Stimulated activated naive B cell treated with anti-CD40 and anti-IgM and Interleukin-4, amounts not matched to agents 10 μg/mL and 1 μg/mL and 100 μg/mL, for 72 hours (primary cell): ENCODE results near the gene SRP72.

ENCODE experiments used
- ATAC-seq, 2 donors: fragments of 150-1000 bp; cut with Tn5 transposase; replicated peaks; 2 replicates each; pipeline ENCODE4 v1.10.0; 2021; ENCODE audit warnings: moderate library complexity in 1 of 2
- DNase-seq: peaks from one replicate; pipeline ENCODE4 v3.0.0; 2021
- H3K27ac Mint-ChIP-seq: one replicate; pipeline ENCODE4 v1.8.0; 2022; ENCODE audit warnings: mild to moderate bottlenecking, mixed read lengths
- H3K27me3 Mint-ChIP-seq, 2 donors: one replicate each; pipeline ENCODE4 v1.8.0; 2022; ENCODE audit warnings: mixed read lengths in 2 of 2
- H3K36me3 Mint-ChIP-seq, 2 donors: one replicate each; pipeline ENCODE4 v1.8.0; 2022; ENCODE audit warnings: mixed read lengths in 2 of 2, mild to moderate bottlenecking in 1 of 2
- H3K4me1 Mint-ChIP-seq, 2 donors: one replicate each; pipeline ENCODE4 v1.8.0; 2022; ENCODE audit warnings: mixed read lengths in 2 of 2, mild to moderate bottlenecking in 1 of 2
- H3K4me3 Mint-ChIP-seq, 2 donors: one replicate each; pipeline ENCODE4 v1.8.0; 2022; ENCODE audit warnings: mild to moderate bottlenecking in 2 of 2, mixed read lengths in 2 of 2, moderate library complexity in 1 of 2
- H3K9me3 Mint-ChIP-seq, 2 donors: one replicate each; pipeline ENCODE4 v1.8.0; 2022; ENCODE audit warnings: mixed read lengths in 2 of 2, mild to moderate bottlenecking in 1 of 2

Gene SRP72

GRCh38 chr4:56480691-56481090 is 13.3 kb downstream of the SRP72 start:
- no peaks in the 10 kb centered on the region for H3K9me3 Mint-ChIP-seq
- DNase-seq: no peak
- H3K36me3 Mint-ChIP-seq: peaks cover 21 to 39% of the 10 kb centered on the region in 2 donors
- no peaks in the 10 kb centered on the region for H3K4me1 Mint-ChIP-seq
- ATAC-seq: no peak
- H3K27ac Mint-ChIP-seq: no peak overlapping the region
- no peaks in the 10 kb centered on the region for H3K27me3 Mint-ChIP-seq
- H3K4me3 Mint-ChIP-seq: no peak overlapping the region

- no peak overlapping the region for H3K4me3 Mint-ChIP-seq
- H3K27me3 Mint-ChIP-seq: no peaks in the 10 kb centered on the region
- peaks cover 17 to 49% of the 10 kb centered on the region in 2 donors for H3K36me3 Mint-ChIP-seq
- no peaks in the 10 kb centered on the region for H3K9me3 Mint-ChIP-seq
- H3K27ac Mint-ChIP-seq: no peak overlapping the region
- no peak for DNase-seq
- H3K4me1 Mint-ChIP-seq: no peaks in the 10 kb centered on the region
- ATAC-seq: no peak
These were observed 28.8 kb downstream of the SRP72 start for GRCh38 chr4:56496241-56496640.

GRCh38 chr4:56505269-56506130 is 38.1 kb downstream of the SRP72 start, which contains the start of gene ARL9:
Gene ARL9 (plus strand): TSS chr4:56505791. CDS start chr4:56505863, 72 bp downstream.
- ATAC-seq (peak; percentile 88 to 89), DNase-seq (peak; percentile 38)
- Mint-ChIP-seq H3K4me1 (peaks cover 12 to 23% of the 10 kb centered on the region in 2 donors), H3K27me3 (peaks cover 0 to 15% of the 10 kb centered on the region in 2 donors), H3K27ac (peak within 1 kb of the TSS; percentile 66), H3K36me3 (peaks cover 7 to 11% of the 10 kb centered on the region in 2 donors), H3K9me3 (no peaks in the 10 kb centered on the region), H3K4me3 (peak within 1 kb of the TSS; percentile 84 to 85)

GRCh38 chr4:56511098-56511497 is 43.7 kb downstream of the SRP72 start:
- Mint-ChIP-seq H3K4me1 (peaks cover 7 to 9% of the 10 kb centered on the region in 2 donors), H3K27ac (no peak overlapping the region), H3K9me3 (no peaks in the 10 kb centered on the region), H3K27me3 (peaks cover 0 to 10% of the 10 kb centered on the region in 2 donors), H3K36me3 (no peaks in the 10 kb centered on the region), H3K4me3 (no peak overlapping the region)
- ATAC-seq: no peak
- no peak for DNase-seq

- Mint-ChIP-seq H3K27ac (no peak overlapping the region), H3K9me3 (no peaks in the 10 kb centered on the region), H3K4me1 (no peaks in the 10 kb centered on the region), H3K36me3 (no peaks in the 10 kb centered on the region), H3K27me3 (peaks cover 0 to under 1% of the 10 kb centered on the region in 2 donors), H3K4me3 (no peak overlapping the region)
- DNase-seq: no peak
- no peak for ATAC-seq
These were observed 44.7 kb downstream of the SRP72 start for GRCh38 chr4:56512166-56512565.

GRCh38 chr4:56513517-56513916 is 46.1 kb downstream of the SRP72 start:
- no peak overlapping the region for H3K27ac Mint-ChIP-seq
- no peak overlapping the region for H3K4me3 Mint-ChIP-seq
- H3K9me3 Mint-ChIP-seq: no peaks in the 10 kb centered on the region
- no peaks in the 10 kb centered on the region for H3K27me3 Mint-ChIP-seq
- H3K36me3 Mint-ChIP-seq: no peaks in the 10 kb centered on the region
- no peak for DNase-seq
- H3K4me1 Mint-ChIP-seq: no peaks in the 10 kb centered on the region
- ATAC-seq: no peak

GRCh38 chr4:56530269-56531148 is 63.1 kb downstream of the SRP72 start:
- ATAC-seq (peak; percentile 99 to 100), DNase-seq (peak; percentile 67)
- Mint-ChIP-seq H3K9me3 (no peaks in the 10 kb centered on the region), H3K4me1 (no peaks in the 10 kb centered on the region), H3K4me3 (no peak overlapping the region), H3K27me3 (no peaks in the 10 kb centered on the region), H3K36me3 (no peaks in the 10 kb centered on the region), H3K27ac (no peak overlapping the region)

GRCh38 chr4:56531149-56531770 is 63.8 kb downstream of the SRP72 start:
- peaks cover 0 to 2% of the 10 kb centered on the region in 2 donors for H3K27me3 Mint-ChIP-seq
- H3K4me1 Mint-ChIP-seq: no peaks in the 10 kb centered on the region
- H3K9me3 Mint-ChIP-seq: no peaks in the 10 kb centered on the region
- no peak for ATAC-seq
- no peak for DNase-seq
- no peak overlapping the region for H3K27ac Mint-ChIP-seq
- no peaks in the 10 kb centered on the region for H3K36me3 Mint-ChIP-seq
- no peak overlapping the region for H3K4me3 Mint-ChIP-seq

GRCh38 chr4:56531823-56532222 is 64.4 kb downstream of the SRP72 start:
- Mint-ChIP-seq H3K27me3 (peaks cover 0 to 3% of the 10 kb centered on the region in 2 donors), H3K36me3 (no peaks in the 10 kb centered on the region)
- ATAC-seq: no peak

GRCh38 chr4:56532239-56532638 is 64.8 kb downstream of the SRP72 start:
- no peaks in the 10 kb centered on the region for H3K9me3 Mint-ChIP-seq
- DNase-seq (no peak), ATAC-seq (no peak)
- no peak overlapping the region for H3K27ac Mint-ChIP-seq
- no peaks in the 10 kb centered on the region for H3K4me1 Mint-ChIP-seq
- no peak overlapping the region for H3K4me3 Mint-ChIP-seq
- H3K36me3 Mint-ChIP-seq: no peaks in the 10 kb centered on the region
- peaks cover 0 to 3% of the 10 kb centered on the region in 2 donors for H3K27me3 Mint-ChIP-seq

More at GRCh38 chr4:56531823-56532222, 64.4 kb downstream of the SRP72 start:
- no peak overlapping the region for H3K4me3 Mint-ChIP-seq
- H3K4me1 Mint-ChIP-seq: no peaks in the 10 kb centered on the region
- DNase-seq: no peak
- H3K27ac Mint-ChIP-seq: no peak overlapping the region
- no peaks in the 10 kb centered on the region for H3K9me3 Mint-ChIP-seq

GRCh38 chr4:56535915-56536314 is 68.5 kb downstream of the SRP72 start:
- no peaks in the 10 kb centered on the region for H3K9me3 Mint-ChIP-seq
- H3K36me3 Mint-ChIP-seq: no peaks in the 10 kb centered on the region
- no peak for DNase-seq
- no peak for ATAC-seq
- H3K27me3 Mint-ChIP-seq: peaks cover 0 to 11% of the 10 kb centered on the region in 2 donors
- H3K4me3 Mint-ChIP-seq: no peak overlapping the region
- peaks cover 0 to 1% of the 10 kb centered on the region in 2 donors for H3K4me1 Mint-ChIP-seq
- H3K27ac Mint-ChIP-seq: no peak overlapping the region

- DNase-seq (no peak), ATAC-seq (no peak)
- H3K36me3 Mint-ChIP-seq: no peaks in the 10 kb centered on the region
- peaks cover 6 to 15% of the 10 kb centered on the region in 2 donors for H3K27me3 Mint-ChIP-seq
- no peak overlapping the region for H3K27ac Mint-ChIP-seq
- H3K4me3 Mint-ChIP-seq: no peak overlapping the region
- no peaks in the 10 kb centered on the region for H3K9me3 Mint-ChIP-seq
- H3K4me1 Mint-ChIP-seq: peaks cover 0 to 1% of the 10 kb centered on the region in 2 donors
These were observed 69.7 kb downstream of the SRP72 start for GRCh38 chr4:56537147-56537546.

GRCh38 chr4:56540826-56541225 is 73.4 kb downstream of the SRP72 start:
- no peak overlapping the region for H3K27ac Mint-ChIP-seq
- H3K4me3 Mint-ChIP-seq: no peak overlapping the region
- peaks cover 14 to 25% of the 10 kb centered on the region in 2 donors for H3K27me3 Mint-ChIP-seq
- H3K36me3 Mint-ChIP-seq: no peaks in the 10 kb centered on the region
- ATAC-seq (no peak), DNase-seq (no peak)
- no peaks in the 10 kb centered on the region for H3K9me3 Mint-ChIP-seq
- H3K4me1 Mint-ChIP-seq: peaks cover 6 to 9% of the 10 kb centered on the region in 2 donors

- H3K36me3 Mint-ChIP-seq: no peaks in the 10 kb centered on the region
- H3K27me3 Mint-ChIP-seq: peaks cover 14 to 21% of the 10 kb centered on the region in 2 donors
- DNase-seq: peak; percentile 79
- H3K4me1 Mint-ChIP-seq: peaks cover 6 to 9% of the 10 kb centered on the region in 2 donors
- ATAC-seq: peak; percentile 99 to 100
- H3K4me3 Mint-ChIP-seq: peak overlapping the region; percentile 74 to 78
- H3K27ac Mint-ChIP-seq: no peak overlapping the region
- no peaks in the 10 kb centered on the region for H3K9me3 Mint-ChIP-seq
These were observed 77.2 kb downstream of the SRP72 start for GRCh38 chr4:56544573-56545131.
